Measurements from ENCODE around the gene HAS3. TPM values are rescaled to one million over a fixed set of nuclear protein-coding genes. Genes with fewer than 3 reads are reported as not detected.

HAS3 gene
- total and polyA plus RNA-seq, 4 donors: 0.09 to 0.75 (median 0.26) TPM

DNA sequence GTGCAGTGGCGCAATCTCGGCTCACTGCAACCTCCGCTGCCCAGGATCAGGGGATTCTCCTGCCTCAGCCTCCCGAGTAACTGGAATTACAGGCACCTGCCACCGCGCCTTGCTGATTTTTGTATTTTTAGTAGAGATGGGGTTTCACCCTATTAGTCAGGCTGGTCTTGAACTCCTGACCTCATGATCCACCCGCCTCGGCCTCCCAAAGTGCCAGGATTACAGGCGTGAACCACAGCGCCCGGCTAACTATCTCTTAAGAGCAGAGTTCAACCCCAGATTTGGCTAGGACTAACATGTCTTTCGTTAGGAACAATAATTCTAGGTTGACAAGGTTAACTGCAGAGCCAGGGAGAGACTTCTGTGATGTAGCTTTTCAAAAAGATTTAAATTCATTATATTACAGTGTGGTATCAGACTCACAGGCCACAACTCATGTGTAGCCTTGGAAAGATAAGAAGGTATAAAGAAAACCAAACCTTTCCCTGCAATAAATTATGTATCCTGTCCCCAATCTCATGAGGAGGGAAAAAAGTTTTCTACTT, 22.6 kb downstream of the HAS3 start:
- TF ChIP-seq RXRA (IDR thresholded peaks at IDR 0.05) (peak; percentile 18 to 31), HNF4A (conservative IDR thresholded peaks at IDR 0.05) (peak; percentile 32)
- TF ChIP-seq, protein P1, sequence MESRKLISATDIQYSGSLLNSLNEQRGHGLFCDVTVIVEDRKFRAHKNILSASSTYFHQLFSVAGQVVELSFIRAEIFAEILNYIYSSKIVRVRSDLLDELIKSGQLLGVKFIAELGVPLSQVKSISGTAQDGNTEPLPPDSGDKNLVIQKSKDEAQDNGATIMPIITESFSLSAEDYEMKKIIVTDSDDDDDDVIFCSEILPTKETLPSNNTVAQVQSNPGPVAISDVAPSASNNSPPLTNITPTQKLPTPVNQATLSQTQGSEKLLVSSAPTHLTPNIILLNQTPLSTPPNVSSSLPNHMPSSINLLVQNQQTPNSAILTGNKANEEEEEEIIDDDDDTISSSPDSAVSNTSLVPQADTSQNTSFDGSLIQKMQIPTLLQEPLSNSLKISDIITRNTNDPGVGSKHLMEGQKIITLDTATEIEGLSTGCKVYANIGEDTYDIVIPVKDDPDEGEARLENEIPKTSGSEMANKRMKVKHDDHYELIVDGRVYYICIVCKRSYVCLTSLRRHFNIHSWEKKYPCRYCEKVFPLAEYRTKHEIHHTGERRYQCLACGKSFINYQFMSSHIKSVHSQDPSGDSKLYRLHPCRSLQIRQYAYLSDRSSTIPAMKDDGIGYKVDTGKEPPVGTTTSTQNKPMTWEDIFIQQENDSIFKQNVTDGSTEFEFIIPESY (IDR thresholded peaks at IDR 0.05): no peak
- H3K27me3 ChIP-seq (ENCODE audit: control insufficient read depth in 4 of 4, insufficient read depth in 4 of 4, low read length in 3 of 4): no peaks in the 10 kb centered on the region
- peaks cover 0 to 2% (median 0%) of the 10 kb centered on the region in 4 donors for H3K36me3 ChIP-seq (ENCODE audit: control insufficient read depth in 4 of 4, insufficient read depth in 3 of 4, low read depth in 1 of 4, low read length in 3 of 4)
- H3K9ac ChIP-seq (ENCODE audit: low read depth in 1 of 2, low read length in 2 of 2): no peak overlapping the region
- H3K27ac ChIP-seq (ENCODE audit: low read depth in 1 of 2, low read length in 2 of 2): no peak overlapping the region
- H3K4me3 ChIP-seq (ENCODE audit: low read depth in 1 of 3, low read length in 3 of 3): no peak overlapping the region
- 65% methylated on average over 12 of the region's 12 CpGs for WGBS
- no peaks in the 10 kb centered on the region for H3K9me3 ChIP-seq (ENCODE audit: control insufficient read depth in 4 of 4, low read length in 3 of 4)
- no peak for DNase-seq (ENCODE audit: low spot score)
- peaks cover 5 to 26% (median 14%) of the 10 kb centered on the region in 4 donors for H3K4me1 ChIP-seq (ENCODE audit: control insufficient read depth in 4 of 4, insufficient read depth in 4 of 4, low read length in 3 of 4)

DNA sequence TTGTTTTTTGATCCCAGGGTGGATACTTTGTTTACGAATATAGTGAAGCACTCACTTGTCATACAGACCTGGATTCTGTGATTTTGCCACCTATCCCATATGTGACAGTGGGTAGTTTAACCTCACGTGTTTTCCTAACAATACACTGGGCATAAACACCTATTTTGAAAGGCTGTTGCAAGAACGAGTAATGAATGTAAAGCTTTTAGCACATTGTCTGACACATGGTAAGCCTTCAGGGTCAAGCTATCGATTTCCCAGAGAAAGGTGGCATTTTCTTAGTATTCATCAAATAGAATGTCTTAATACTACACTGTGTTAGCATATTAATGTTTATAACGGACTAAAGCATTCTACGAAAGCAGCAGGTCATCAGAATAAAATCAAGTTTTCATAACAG, 25.0 kb downstream of the HAS3 start:
- no peaks in the 10 kb centered on the region for H3K27me3 ChIP-seq (ENCODE audit: control insufficient read depth in 4 of 4, insufficient read depth in 4 of 4, low read length in 3 of 4)
- no peak overlapping the region for H3K9ac ChIP-seq (ENCODE audit: low read depth in 1 of 2, low read length in 2 of 2)
- no peak overlapping the region for H3K27ac ChIP-seq (ENCODE audit: low read depth in 1 of 2, low read length in 2 of 2)
- DNase-seq (ENCODE audit: low spot score): no peak
- TF ChIP-seq EGR1 (IDR thresholded peaks at IDR 0.05; ENCODE audit: low read depth in 2 of 2) (no peak), RXRA (IDR thresholded peaks at IDR 0.05) (no peak), HNF4A (conservative IDR thresholded peaks at IDR 0.05) (no peak), JUND (IDR thresholded peaks at IDR 0.05) (no peak), RAD21 (IDR thresholded peaks at IDR 0.05) (no peak), FOXA2 (IDR thresholded peaks at IDR 0.05) (no peak), YY1 (IDR thresholded peaks at IDR 0.05) (no peak), NR2F2 (IDR thresholded peaks at IDR 0.05) (no peak), TAF1 (conservative IDR thresholded peaks at IDR 0.05) (no peak), FOXA1 (IDR thresholded peaks at IDR 0.05) (no peak), HNF4G (IDR thresholded peaks at IDR 0.05) (no peak), SP1 (IDR thresholded peaks at IDR 0.05) (no peak), GABPA (IDR thresholded peaks at IDR 0.05 in 1 of 2, conservative IDR thresholded peaks at IDR 0.05 in 1 of 2) (no peak)
- TF ChIP-seq, protein P2, sequence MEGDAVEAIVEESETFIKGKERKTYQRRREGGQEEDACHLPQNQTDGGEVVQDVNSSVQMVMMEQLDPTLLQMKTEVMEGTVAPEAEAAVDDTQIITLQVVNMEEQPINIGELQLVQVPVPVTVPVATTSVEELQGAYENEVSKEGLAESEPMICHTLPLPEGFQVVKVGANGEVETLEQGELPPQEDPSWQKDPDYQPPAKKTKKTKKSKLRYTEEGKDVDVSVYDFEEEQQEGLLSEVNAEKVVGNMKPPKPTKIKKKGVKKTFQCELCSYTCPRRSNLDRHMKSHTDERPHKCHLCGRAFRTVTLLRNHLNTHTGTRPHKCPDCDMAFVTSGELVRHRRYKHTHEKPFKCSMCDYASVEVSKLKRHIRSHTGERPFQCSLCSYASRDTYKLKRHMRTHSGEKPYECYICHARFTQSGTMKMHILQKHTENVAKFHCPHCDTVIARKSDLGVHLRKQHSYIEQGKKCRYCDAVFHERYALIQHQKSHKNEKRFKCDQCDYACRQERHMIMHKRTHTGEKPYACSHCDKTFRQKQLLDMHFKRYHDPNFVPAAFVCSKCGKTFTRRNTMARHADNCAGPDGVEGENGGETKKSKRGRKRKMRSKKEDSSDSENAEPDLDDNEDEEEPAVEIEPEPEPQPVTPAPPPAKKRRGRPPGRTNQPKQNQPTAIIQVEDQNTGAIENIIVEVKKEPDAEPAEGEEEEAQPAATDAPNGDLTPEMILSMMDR (IDR thresholded peaks at IDR 0.05; ENCODE audit: low read depth, low read length, missing input control): no peak
- TF ChIP-seq, protein P3, sequence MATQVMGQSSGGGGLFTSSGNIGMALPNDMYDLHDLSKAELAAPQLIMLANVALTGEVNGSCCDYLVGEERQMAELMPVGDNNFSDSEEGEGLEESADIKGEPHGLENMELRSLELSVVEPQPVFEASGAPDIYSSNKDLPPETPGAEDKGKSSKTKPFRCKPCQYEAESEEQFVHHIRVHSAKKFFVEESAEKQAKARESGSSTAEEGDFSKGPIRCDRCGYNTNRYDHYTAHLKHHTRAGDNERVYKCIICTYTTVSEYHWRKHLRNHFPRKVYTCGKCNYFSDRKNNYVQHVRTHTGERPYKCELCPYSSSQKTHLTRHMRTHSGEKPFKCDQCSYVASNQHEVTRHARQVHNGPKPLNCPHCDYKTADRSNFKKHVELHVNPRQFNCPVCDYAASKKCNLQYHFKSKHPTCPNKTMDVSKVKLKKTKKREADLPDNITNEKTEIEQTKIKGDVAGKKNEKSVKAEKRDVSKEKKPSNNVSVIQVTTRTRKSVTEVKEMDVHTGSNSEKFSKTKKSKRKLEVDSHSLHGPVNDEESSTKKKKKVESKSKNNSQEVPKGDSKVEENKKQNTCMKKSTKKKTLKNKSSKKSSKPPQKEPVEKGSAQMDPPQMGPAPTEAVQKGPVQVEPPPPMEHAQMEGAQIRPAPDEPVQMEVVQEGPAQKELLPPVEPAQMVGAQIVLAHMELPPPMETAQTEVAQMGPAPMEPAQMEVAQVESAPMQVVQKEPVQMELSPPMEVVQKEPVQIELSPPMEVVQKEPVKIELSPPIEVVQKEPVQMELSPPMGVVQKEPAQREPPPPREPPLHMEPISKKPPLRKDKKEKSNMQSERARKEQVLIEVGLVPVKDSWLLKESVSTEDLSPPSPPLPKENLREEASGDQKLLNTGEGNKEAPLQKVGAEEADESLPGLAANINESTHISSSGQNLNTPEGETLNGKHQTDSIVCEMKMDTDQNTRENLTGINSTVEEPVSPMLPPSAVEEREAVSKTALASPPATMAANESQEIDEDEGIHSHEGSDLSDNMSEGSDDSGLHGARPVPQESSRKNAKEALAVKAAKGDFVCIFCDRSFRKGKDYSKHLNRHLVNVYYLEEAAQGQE (IDR thresholded peaks at IDR 0.05): no peak
- TF ChIP-seq, protein P4, sequence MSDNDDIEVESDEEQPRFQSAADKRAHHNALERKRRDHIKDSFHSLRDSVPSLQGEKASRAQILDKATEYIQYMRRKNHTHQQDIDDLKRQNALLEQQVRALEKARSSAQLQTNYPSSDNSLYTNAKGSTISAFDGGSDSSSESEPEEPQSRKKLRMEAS (IDR thresholded peaks at IDR 0.05): no peak
- TF ChIP-seq, protein P1 (IDR thresholded peaks at IDR 0.05): no peak
- TF ChIP-seq, protein P5, sequence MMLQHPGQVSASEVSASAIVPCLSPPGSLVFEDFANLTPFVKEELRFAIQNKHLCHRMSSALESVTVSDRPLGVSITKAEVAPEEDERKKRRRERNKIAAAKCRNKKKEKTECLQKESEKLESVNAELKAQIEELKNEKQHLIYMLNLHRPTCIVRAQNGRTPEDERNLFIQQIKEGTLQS (IDR thresholded peaks at IDR 0.05): no peak
- no peak overlapping the region for H3K4me3 ChIP-seq (ENCODE audit: low read depth in 1 of 3, low read length in 3 of 3)
- 72% methylated on average over 6 of the region's 6 CpGs for WGBS
- no peaks in the 10 kb centered on the region for H3K9me3 ChIP-seq (ENCODE audit: control insufficient read depth in 4 of 4, low read length in 3 of 4)
- peaks cover 0 to 31% (median 20%) of the 10 kb centered on the region in 4 donors for H3K4me1 ChIP-seq (ENCODE audit: control insufficient read depth in 4 of 4, insufficient read depth in 4 of 4, low read length in 3 of 4)
- peaks cover 0 to 2% (median 0%) of the 10 kb centered on the region in 4 donors for H3K36me3 ChIP-seq (ENCODE audit: control insufficient read depth in 4 of 4, insufficient read depth in 3 of 4, low read depth in 1 of 4, low read length in 3 of 4)
